ENCODE measurements around the gene STX8.

STX8 gene

DNA sequence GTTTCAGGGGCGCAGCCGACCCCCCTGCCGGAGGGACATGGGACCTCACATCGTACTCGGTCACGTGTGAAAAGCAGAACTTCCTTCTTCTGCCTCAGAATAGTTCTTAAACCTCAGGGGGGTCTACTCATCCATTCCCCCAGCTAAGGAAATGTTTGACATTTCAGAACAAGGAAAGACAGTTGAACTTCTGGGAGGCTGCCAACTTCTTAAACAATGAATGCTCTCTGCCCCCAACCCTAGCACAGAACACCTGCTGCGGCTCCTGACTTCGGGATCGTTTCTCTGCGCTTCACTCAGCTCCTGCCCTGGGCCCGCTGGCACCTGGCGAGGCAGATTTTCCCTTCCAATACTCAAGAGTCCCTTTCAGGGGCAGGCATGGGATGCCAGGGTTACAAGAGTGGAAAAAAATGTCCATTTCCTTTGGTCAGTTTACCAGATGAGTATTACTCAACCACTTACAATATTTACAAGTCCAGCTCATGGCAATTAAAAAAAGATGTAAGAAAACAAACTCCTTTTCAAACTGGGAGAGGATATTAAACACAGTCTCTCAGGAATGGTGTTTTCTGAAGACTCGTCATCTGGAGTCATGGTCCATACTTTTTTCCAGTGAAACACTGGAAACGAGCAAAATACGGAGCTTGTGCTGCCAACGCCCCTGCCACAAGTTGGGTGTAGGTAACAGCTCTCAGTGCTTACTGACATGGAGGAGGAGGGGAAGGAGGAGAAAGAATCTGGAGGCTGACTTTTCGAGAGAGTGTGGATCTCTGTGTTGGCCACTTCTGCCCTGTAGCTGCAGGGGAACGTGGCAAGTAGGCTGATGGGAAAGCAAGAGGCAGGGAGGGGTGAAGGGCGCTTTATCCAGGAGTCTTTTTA is 318.6 kb downstream of the STX8 start:
- no peak for TF ChIP-seq CTCF (IDR thresholded peaks at IDR 0.05; ENCODE audit: insufficient read depth, low read depth, low read length, missing control alignments)
- no peak overlapping the region for H3K4me3 ChIP-seq (ENCODE audit: low read length)
- no peak for DNase-seq (ENCODE audit: low read depth)

DNA sequence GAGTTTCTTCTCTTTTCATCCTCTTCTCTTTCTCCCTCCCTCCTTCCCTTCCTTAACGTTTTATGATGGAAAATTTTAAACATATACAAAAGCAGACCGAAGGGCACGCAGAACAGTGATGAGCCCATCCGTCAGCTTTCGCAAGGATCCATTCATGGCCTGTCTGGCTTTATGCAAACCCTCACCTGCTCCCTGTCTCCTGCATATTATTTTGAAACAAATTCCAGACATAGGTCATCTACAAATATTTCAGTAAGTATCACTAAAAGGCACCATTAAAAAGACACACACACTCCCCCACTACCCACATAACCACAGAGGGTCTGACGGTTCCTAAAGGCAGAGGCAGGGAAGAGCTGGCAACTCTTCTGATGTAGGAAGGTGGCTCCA is 319.3 kb downstream of the STX8 start:
- no peak for TF ChIP-seq CTCF (IDR thresholded peaks at IDR 0.05; ENCODE audit: insufficient read depth, low read depth, low read length, missing control alignments)
- H3K4me3 ChIP-seq (ENCODE audit: low read length), result no peak overlapping the region
- DNase-seq (ENCODE audit: low read depth), result no peak

GRCh38 chr17:9255833-9256232 is 319.8 kb downstream of the STX8 start:
- DNase-seq (ENCODE audit: low read depth), result peak; percentile 18
- H3K4me3 ChIP-seq (ENCODE audit: low read length), result no peak overlapping the region
- TF ChIP-seq CTCF (IDR thresholded peaks at IDR 0.05; ENCODE audit: insufficient read depth, low read depth, low read length, missing control alignments), result no peak

GRCh38 chr17:9254841-9255240 is 320.8 kb downstream of the STX8 start:
- DNase-seq (ENCODE audit: low read depth), result no peak
- TF ChIP-seq CTCF (IDR thresholded peaks at IDR 0.05; ENCODE audit: insufficient read depth, low read depth, low read length, missing control alignments), result no peak
- no peak overlapping the region for H3K4me3 ChIP-seq (ENCODE audit: low read length)

DNA sequence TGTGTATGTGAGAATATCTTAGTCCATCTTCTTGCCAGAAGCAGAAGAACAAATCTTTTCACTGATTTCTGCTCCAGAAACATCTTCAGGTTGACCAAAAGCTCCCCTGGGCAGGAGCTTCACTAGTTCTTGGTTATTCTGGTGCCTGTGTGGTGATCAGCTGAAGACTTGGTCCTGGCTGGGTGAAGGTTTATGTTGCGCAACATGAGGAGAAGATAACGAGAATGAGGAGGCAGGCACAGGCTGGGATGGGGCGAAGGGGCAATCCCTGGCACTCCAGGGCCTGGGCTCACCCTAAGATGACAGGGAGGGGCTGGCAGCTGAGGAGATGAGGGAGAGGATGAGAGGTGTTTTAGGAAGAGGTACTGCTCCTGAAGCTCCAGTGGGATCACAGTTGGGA is 322.3 kb downstream of the STX8 start:
- no peak for TF ChIP-seq CTCF (IDR thresholded peaks at IDR 0.05; ENCODE audit: insufficient read depth, low read depth, low read length, missing control alignments)
- no peak for DNase-seq (ENCODE audit: low read depth)
- no peak overlapping the region for H3K4me3 ChIP-seq (ENCODE audit: low read length)

DNA sequence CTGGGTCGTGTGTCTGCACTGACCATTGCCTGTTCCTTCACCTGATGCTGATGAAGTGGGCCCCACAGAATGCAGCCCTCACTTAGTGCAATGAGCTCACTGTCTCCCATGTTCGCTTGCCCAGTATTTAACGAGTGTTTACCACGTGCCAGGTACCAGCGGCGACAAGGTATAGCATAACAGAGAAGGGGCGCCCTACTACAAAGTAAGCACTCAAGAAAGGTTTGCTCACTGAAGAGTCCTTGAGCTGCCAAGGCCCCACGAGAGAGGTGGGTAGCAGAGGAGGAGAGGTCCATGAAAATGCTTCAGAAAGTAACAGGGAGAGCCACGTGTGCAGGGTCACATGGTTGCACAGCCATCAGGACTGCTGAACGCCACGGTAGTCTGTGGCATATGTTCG is 324.3 kb downstream of the STX8 start:
- TF ChIP-seq CTCF (IDR thresholded peaks at IDR 0.05; ENCODE audit: insufficient read depth, low read depth, low read length, missing control alignments), result no peak
- no peak for DNase-seq (ENCODE audit: low read depth)
- H3K4me3 ChIP-seq (ENCODE audit: low read length), result no peak overlapping the region
